Effector CD4-positive, alpha-beta T cell (primary cell): ENCODE results near the gene PKMYT1.
"Not testable (repeated sequence)": the region's sequence is repeated elsewhere in the genome, so short reads cannot be mapped to it uniquely, and the experiment has no call there.

ENCODE experiments used
- DNase-seq: peaks from one replicate; pipeline ENCODE4 v3.0.0-alpha.2; 2020

Gene PKMYT1

GRCh38 chr16:2955779-2956578 lies 24.3 kb downstream of the PKMYT1 start:
- DNase-seq: no peak

- DNase-seq: no peak
Observed at GRCh38 chr16:2955438-2955778, 24.8 kb downstream of the PKMYT1 start.

- DNase-seq: no peak
Observed at GRCh38 chr16:2954656-2955381, 25.4 kb downstream of the PKMYT1 start.

GRCh38 chr16:2953706-2954627 lies 26.3 kb downstream of the PKMYT1 start:
- no peak for DNase-seq

- DNase-seq: no peak
Observed at GRCh38 chr16:2952679-2953078, 27.6 kb downstream of the PKMYT1 start.

- no peak for DNase-seq
Observed at GRCh38 chr16:2950773-2951172, 29.5 kb downstream of the PKMYT1 start.

- no peak for DNase-seq
Observed at GRCh38 chr16:2950353-2950724, 29.9 kb downstream of the PKMYT1 start.

GRCh38 chr16:2949705-2950352 lies 30.4 kb downstream of the PKMYT1 start:
- DNase-seq: no peak

GRCh38 chr16:2948807-2949704 lies 31.2 kb downstream of the PKMYT1 start:
- no peak for DNase-seq

GRCh38 chr16:2946649-2947048 lies 33.6 kb downstream of the PKMYT1 start:
- DNase-seq: no peak

GRCh38 chr16:2943716-2944115 lies 36.5 kb downstream of the PKMYT1 start:
- DNase-seq: not testable (repeated sequence)

GRCh38 chr16:2942045-2942444 lies 38.2 kb downstream of the PKMYT1 start:
- no peak for DNase-seq

- DNase-seq: no peak
Observed at GRCh38 chr16:2939968-2940367, 40.3 kb downstream of the PKMYT1 start.

GRCh38 chr16:2938206-2938605 lies 42.0 kb downstream of the PKMYT1 start:
- DNase-seq: no peak

GRCh38 chr16:2937170-2937569 lies 43.1 kb downstream of the PKMYT1 start:
- DNase-seq: no peak

GRCh38 chr16:2936436-2937011 lies 43.7 kb downstream of the PKMYT1 start:
- no peak for DNase-seq

- no peak for DNase-seq
Observed at GRCh38 chr16:2934450-2934849, 45.8 kb downstream of the PKMYT1 start.

- DNase-seq: no peak
Observed at GRCh38 chr16:2933701-2934100, 46.5 kb downstream of the PKMYT1 start.

- no peak for DNase-seq
Observed at GRCh38 chr16:2933136-2933535, 47.1 kb downstream of the PKMYT1 start.

- DNase-seq: not testable (repeated sequence)
Observed at GRCh38 chr16:2931231-2931914, 48.9 kb downstream of the PKMYT1 start.

- no peak for DNase-seq
Observed at GRCh38 chr16:2930236-2930635, 50.0 kb downstream of the PKMYT1 start.
